Measurements from ENCODE around the gene ADRA1B.

The ADRA1B gene

GRCh38 chr5:159935946-159936345 is 19.7 kb downstream of the ADRA1B start:
- no peak overlapping the region for H3K27ac Mint-ChIP-seq
- ATAC-seq (no peak), DNase-seq (ENCODE audit: low spot score in 2 of 2) (no peak)
- no peaks in the 10 kb centered on the region for H3K9me3 Mint-ChIP-seq
- peaks cover 10% of the 10 kb centered on the region for H3K4me1 Mint-ChIP-seq
- no peak overlapping the region for H3K4me3 Mint-ChIP-seq
- no peaks in the 10 kb centered on the region for H3K36me3 Mint-ChIP-seq

GRCh38 chr5:159936686-159937329 is 20.5 kb downstream of the ADRA1B start:
- Mint-ChIP-seq H3K9me3 (no peaks in the 10 kb centered on the region), H3K27ac (no peak overlapping the region), H3K4me3 (no peak overlapping the region), H3K36me3 (no peaks in the 10 kb centered on the region), H3K4me1 (peaks cover 10% of the 10 kb centered on the region)
- ATAC-seq: no peak
- DNase-seq (ENCODE audit: low spot score in 2 of 2): no peak

GRCh38 chr5:159937580-159937979 is 21.3 kb downstream of the ADRA1B start:
- Mint-ChIP-seq H3K36me3 (no peaks in the 10 kb centered on the region), H3K4me1 (peaks cover 10% of the 10 kb centered on the region), H3K4me3 (no peak overlapping the region), H3K27ac (no peak overlapping the region), H3K9me3 (no peaks in the 10 kb centered on the region)
- DNase-seq (ENCODE audit: low spot score in 2 of 2) (no peak), ATAC-seq (no peak)

GRCh38 chr5:159943326-159943725 is 27.0 kb downstream of the ADRA1B start:
- Mint-ChIP-seq H3K4me3 (no peak overlapping the region), H3K27ac (no peak overlapping the region)

GRCh38 chr5:159944056-159944600 is 27.8 kb downstream of the ADRA1B start:
- Mint-ChIP-seq H3K9me3 (no peaks in the 10 kb centered on the region), H3K36me3 (no peaks in the 10 kb centered on the region), H3K27ac (no peak overlapping the region), H3K4me3 (no peak overlapping the region), H3K4me1 (peaks cover 9% of the 10 kb centered on the region)
- DNase-seq (ENCODE audit: low spot score in 2 of 2): no peak
- no peak for ATAC-seq

More at GRCh38 chr5:159943326-159943725, 27.0 kb downstream of the ADRA1B start:
- Mint-ChIP-seq H3K9me3 (no peaks in the 10 kb centered on the region), H3K36me3 (no peaks in the 10 kb centered on the region), H3K4me1 (peaks cover 9% of the 10 kb centered on the region)
- DNase-seq (ENCODE audit: low spot score in 2 of 2): no peak
- no peak for ATAC-seq

GRCh38 chr5:159945359-159945758 is 29.1 kb downstream of the ADRA1B start:
- ATAC-seq: no peak
- DNase-seq (ENCODE audit: low spot score in 2 of 2): no peak
- Mint-ChIP-seq H3K4me3 (no peak overlapping the region), H3K27ac (no peak overlapping the region), H3K36me3 (no peaks in the 10 kb centered on the region), H3K9me3 (no peaks in the 10 kb centered on the region), H3K4me1 (peaks cover 9% of the 10 kb centered on the region)

GRCh38 chr5:159947708-159948358 is 31.6 kb downstream of the ADRA1B start:
- Mint-ChIP-seq H3K27ac (no peak overlapping the region), H3K9me3 (no peaks in the 10 kb centered on the region), H3K4me3 (no peak overlapping the region), H3K36me3 (no peaks in the 10 kb centered on the region), H3K4me1 (peaks cover 9% of the 10 kb centered on the region)
- ATAC-seq (no peak), DNase-seq (ENCODE audit: low spot score in 2 of 2) (no peak)

GRCh38 chr5:159951387-159951786 is 35.1 kb downstream of the ADRA1B start:
- no peaks in the 10 kb centered on the region for H3K36me3 Mint-ChIP-seq
- peak; percentile 26 for ATAC-seq
- no peaks in the 10 kb centered on the region for H3K4me1 Mint-ChIP-seq
- no peak overlapping the region for H3K4me3 Mint-ChIP-seq
- DNase-seq (ENCODE audit: low spot score in 2 of 2): no peak
- no peaks in the 10 kb centered on the region for H3K9me3 Mint-ChIP-seq
- no peak overlapping the region for H3K27ac Mint-ChIP-seq

- Mint-ChIP-seq H3K4me1 (no peaks in the 10 kb centered on the region), H3K36me3 (no peaks in the 10 kb centered on the region), H3K9me3 (no peaks in the 10 kb centered on the region), H3K4me3 (no peak overlapping the region), H3K27ac (no peak overlapping the region)
- no peak for ATAC-seq
- no peak for DNase-seq (ENCODE audit: low spot score in 2 of 2)
Measured at GRCh38 chr5:159951834-159952233, 35.6 kb downstream of the ADRA1B start.

- no peak for ATAC-seq
- H3K36me3 Mint-ChIP-seq: no peaks in the 10 kb centered on the region
- no peaks in the 10 kb centered on the region for H3K9me3 Mint-ChIP-seq
- H3K27ac Mint-ChIP-seq: no peak overlapping the region
- H3K4me3 Mint-ChIP-seq: no peak overlapping the region
- H3K4me1 Mint-ChIP-seq: no peaks in the 10 kb centered on the region
- DNase-seq (ENCODE audit: low spot score in 2 of 2): no peak
Measured at GRCh38 chr5:159953609-159954008, 37.3 kb downstream of the ADRA1B start.

- no peaks in the 10 kb centered on the region for H3K36me3 Mint-ChIP-seq
- H3K4me3 Mint-ChIP-seq: no peak overlapping the region
- no peaks in the 10 kb centered on the region for H3K4me1 Mint-ChIP-seq
- H3K9me3 Mint-ChIP-seq: no peaks in the 10 kb centered on the region
- H3K27ac Mint-ChIP-seq: no peak overlapping the region
- ATAC-seq (no peak), DNase-seq (ENCODE audit: low spot score in 2 of 2) (no peak)
Measured at GRCh38 chr5:159955056-159955624, 38.9 kb downstream of the ADRA1B start.

GRCh38 chr5:159956074-159956473 is 39.8 kb downstream of the ADRA1B start:
- ATAC-seq (no peak), DNase-seq (ENCODE audit: low spot score in 2 of 2) (no peak)
- H3K27ac Mint-ChIP-seq: no peak overlapping the region
- no peaks in the 10 kb centered on the region for H3K36me3 Mint-ChIP-seq
- no peak overlapping the region for H3K4me3 Mint-ChIP-seq
- H3K4me1 Mint-ChIP-seq: no peaks in the 10 kb centered on the region
- no peaks in the 10 kb centered on the region for H3K9me3 Mint-ChIP-seq

GRCh38 chr5:159961176-159962160 is 45.2 kb downstream of the ADRA1B start:
- no peak for ATAC-seq
- Mint-ChIP-seq H3K36me3 (no peaks in the 10 kb centered on the region), H3K9me3 (no peaks in the 10 kb centered on the region), H3K4me3 (no peak overlapping the region), H3K4me1 (peaks cover 6% of the 10 kb centered on the region), H3K27ac (no peak overlapping the region)
- DNase-seq (ENCODE audit: low spot score in 2 of 2): no peak

GRCh38 chr5:159962214-159962613 is 45.9 kb downstream of the ADRA1B start:
- H3K9me3 Mint-ChIP-seq: no peaks in the 10 kb centered on the region
- H3K36me3 Mint-ChIP-seq: no peaks in the 10 kb centered on the region
- DNase-seq (ENCODE audit: low spot score in 2 of 2): no peak
- H3K4me3 Mint-ChIP-seq: no peak overlapping the region
- H3K4me1 Mint-ChIP-seq: peaks cover 6% of the 10 kb centered on the region
- H3K27ac Mint-ChIP-seq: no peak overlapping the region
- ATAC-seq: no peak

GRCh38 chr5:159963935-159964334 is 47.7 kb downstream of the ADRA1B start:
- no peaks in the 10 kb centered on the region for H3K9me3 Mint-ChIP-seq
- ATAC-seq: no peak
- peaks cover 6% of the 10 kb centered on the region for H3K4me1 Mint-ChIP-seq

More at GRCh38 chr5:159963935-159964334, 47.7 kb downstream of the ADRA1B start:
- DNase-seq (ENCODE audit: low spot score in 2 of 2): no peak
- no peak overlapping the region for H3K27ac Mint-ChIP-seq
- H3K36me3 Mint-ChIP-seq: no peaks in the 10 kb centered on the region
- H3K4me3 Mint-ChIP-seq: no peak overlapping the region
